HG03097 (cell line): ENCODE results near the gene MCM7.

ENCODE experiments used
- ATAC-seq: cut with Tn5 transposase; IDR thresholded peaks from one replicate; pipeline ENCODE4 v1.9.1; 2021; ENCODE audit not compliant: unreplicated experiment, low FRiP score

Gene MCM7

DNA sequence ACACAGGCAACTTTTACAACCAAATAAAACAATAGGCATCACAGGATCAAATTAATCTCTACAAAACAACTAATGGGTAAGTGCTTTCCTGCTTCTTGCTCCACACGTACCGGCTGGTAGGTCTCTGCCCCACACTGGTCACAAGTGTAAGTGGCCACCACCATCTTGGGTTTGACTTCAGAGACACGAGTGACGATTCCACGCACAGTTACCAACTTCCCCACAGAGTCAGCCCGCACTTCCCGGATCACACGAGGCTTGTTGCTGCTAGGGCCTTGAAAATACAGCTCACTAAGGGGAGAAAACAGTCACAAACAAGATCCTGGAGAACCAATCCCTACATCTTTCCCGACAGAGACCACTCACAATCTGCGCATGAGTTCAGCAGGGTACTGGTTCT, 2.3 kb downstream of the MCM7 start:
- no peak for ATAC-seq

DNA sequence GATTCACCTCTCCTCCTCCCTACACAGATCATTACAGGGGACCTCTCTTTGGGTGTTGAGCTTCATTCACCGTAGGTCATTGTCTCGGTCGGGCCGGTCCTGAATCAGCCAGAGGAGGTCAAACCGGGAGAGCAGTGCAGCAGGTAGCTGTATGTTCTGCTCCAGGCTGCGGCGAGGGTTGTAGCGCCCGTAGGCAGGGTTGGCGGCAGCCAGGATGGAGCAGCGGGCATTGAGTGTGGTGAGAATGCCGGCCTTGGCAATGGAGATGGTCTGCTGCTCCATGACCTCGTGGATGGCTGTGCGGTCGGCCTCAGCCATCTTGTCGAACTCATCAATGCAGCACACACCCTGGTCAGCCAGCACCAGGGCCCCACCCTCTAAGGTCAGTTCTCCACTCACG, 5.5 kb downstream of the MCM7 start:
- no peak for ATAC-seq

DNA sequence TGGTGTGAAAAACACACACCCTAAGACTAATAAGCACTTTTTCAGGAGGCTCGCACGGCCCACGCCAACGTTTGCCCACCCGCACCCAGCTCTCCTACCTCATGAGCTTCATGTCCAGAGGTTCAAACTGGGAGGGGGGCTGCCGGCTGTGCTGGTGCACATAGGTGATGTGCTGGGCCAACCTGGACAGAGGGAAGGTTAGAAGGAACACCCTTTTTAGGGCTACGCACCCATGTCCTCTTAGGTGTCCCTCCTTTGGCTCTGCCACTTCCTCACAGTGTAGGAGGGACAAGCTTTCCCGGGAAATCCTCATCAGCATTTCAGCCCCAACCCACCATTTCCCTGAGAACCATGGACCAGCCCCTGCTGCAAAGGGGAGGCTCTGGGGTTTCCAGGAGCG, 5.9 kb downstream of the MCM7 start:
- no peak for ATAC-seq

DNA sequence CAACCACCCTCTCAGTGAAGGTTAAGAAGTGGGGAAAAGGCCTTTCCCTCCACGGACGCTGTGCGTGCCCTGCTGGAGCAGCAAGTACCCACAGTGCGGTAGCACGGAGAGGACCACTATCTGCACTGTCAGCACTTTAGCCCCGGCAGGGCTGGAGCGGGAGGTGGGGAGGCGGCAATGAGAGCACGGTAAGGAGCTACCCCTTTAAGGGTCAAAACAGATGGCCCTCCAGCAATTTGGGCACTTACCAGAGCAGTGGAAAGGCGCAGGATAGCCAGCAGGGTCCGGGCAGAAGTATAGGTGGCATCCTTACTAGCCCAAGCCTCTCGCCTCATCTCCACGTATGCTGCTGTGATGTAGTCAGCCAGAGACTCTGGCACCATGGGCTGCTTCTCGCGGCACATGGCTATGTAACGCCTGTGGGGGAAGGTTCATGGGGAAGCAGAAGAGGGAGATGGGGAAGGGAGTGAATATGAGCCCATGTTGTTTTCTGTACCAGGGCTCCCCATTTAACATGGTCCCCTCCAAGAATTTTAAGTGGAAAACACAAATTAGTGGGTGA, 7.2 kb downstream of the MCM7 start:
- no peak for ATAC-seq

DNA sequence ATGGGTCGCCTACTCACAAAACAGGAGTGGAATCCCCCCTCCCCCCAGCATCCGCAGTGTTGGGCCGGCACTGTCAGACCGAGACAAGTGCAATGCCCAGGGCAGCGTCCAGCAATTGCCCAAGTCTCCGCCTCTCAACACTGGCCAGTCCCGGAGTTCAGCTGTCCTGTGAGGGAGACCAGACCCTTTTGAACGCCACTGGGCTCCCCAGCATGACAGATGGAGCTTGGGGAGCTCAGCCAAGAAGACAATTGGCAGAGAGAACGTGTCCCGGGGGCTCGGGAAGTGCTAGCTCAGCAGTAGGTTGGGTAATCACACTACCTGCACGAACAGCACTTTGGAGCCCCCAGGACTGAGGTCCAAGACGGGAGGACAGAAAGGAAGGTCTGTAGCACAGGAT, 7.7 kb downstream of the MCM7 start:
- ATAC-seq: no peak

DNA sequence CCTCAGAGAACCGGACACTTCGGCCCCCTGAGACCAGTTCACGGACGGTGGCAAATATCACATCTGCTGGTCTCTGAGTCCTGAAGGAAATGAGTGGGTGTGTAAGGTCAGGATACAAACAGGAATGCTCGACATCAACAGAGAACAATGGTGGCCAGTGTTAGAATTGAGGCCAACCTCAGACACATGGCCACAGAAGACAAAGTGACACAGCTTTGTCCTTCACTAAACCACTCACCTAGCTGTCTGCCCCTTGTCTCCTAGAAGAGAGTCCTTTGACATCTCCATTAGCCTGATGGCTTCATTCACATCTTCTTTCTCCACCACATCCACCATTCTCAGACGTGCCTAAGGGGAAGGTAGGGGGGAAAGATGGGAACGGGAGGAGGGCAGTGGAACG, 8.1 kb downstream of the MCM7 start:
- ATAC-seq: no peak

DNA sequence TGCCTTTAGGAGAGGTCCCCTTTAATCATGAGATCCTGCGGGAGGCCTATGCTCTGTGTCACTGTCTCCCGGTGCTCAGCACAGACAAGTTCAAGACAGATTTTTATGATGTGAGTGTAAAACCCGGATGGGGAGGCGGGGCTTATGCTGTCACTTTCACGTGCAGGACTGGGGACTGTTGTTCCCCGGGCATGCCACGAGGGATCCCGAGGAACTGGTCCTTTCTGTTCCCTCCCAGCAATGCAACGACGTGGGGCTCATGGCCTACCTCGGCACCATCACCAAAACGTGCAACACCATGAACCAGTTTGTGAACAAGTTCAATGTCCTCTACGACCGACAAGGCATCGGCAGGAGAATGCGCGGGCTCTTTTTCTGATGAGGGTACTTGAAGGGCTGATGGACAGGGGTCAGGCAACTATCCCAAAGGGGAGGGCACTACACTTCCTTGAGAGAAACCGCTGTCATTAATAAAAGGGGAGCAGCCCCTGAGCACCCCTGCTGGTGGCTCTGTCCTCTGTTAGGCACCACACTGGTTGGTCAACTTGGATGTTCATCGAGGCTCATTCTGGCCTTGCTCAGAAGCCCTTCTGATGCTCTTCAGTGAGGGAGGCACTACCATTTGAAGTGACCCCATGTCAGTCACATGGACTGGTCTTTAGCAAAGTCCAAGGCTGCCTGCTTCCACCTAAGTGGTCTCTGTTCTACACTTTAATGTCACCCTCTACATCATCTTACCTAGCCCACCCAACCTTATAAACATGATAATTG, 9.6 kb downstream of the MCM7 start:
- ATAC-seq: no peak

DNA sequence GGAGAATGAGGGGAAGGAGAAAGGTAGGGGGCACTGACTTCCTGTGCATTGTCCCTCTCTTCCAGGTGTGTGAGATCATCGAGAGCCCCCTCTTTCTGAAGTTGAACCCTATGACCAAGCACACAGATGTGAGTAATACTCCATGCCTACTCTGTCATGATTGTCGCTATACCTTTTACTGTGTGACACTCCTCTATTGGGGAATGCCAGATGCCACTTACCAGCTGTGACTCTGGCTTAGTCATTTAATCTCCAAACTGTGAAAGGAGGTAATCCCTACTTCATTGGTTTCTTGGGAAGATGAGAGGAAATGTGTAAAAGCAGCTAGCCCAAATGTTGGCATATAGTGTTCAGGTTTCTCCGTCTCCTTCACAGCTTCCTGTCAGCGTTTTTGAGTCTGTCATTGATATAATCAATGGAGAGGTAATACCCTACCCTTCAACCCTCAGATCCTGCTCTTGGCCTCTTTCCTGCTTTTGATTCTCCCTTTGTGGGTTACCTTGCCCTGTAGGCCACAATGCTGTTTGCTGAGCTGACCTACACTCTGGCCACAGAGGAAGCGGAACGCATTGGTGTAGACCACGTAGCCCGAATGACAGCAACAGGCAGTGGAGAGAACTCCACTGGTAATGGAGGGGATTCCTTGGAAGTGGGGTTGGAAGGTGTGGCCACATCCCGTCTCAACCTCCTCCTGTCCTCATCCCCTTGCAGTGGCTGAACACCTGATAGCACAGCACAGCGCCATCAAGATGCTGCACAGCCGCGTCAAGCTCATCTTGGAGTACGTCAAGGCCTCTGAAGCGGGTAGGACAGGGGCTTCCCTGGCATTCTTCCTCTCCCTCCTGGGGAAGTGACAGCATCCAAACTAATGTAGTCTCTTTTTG, 10.4 kb downstream of the MCM7 start:
- ATAC-seq: no peak

DNA sequence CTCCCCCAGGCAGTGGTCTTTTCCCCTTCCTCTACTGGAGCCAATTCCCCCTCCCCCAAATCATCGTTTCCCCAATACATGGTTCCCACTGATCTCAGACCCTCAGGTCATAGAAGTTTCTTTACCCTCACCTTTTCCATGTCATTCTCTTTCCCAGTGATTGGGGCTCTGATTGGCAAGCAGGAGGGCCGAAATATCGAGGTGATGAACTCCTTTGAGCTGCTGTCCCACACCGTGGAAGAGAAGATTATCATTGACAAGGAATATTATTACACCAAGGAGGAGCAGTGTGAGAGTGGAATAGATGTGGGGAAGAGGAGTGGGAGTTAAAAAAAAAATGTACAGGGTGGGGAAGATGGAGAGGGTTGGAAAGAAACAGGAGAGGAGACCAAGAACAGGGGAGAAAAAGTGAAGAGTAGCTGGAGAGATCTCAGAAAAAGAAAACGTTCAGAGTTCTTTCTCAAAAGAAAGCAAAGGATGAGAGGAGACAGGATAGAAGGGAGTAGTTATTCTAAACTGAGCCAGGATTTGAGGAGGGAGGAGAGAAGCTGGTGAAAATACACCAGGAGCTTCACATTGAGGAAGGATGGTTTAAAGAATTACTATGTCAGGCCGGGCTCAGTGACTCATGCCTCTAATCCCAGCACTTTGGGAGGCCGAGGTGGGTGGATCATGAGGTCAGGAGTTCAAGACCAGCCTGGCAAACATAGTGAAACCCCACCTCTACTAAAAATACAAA, 11.6 kb downstream of the MCM7 start:
- ATAC-seq: no peak

DNA sequence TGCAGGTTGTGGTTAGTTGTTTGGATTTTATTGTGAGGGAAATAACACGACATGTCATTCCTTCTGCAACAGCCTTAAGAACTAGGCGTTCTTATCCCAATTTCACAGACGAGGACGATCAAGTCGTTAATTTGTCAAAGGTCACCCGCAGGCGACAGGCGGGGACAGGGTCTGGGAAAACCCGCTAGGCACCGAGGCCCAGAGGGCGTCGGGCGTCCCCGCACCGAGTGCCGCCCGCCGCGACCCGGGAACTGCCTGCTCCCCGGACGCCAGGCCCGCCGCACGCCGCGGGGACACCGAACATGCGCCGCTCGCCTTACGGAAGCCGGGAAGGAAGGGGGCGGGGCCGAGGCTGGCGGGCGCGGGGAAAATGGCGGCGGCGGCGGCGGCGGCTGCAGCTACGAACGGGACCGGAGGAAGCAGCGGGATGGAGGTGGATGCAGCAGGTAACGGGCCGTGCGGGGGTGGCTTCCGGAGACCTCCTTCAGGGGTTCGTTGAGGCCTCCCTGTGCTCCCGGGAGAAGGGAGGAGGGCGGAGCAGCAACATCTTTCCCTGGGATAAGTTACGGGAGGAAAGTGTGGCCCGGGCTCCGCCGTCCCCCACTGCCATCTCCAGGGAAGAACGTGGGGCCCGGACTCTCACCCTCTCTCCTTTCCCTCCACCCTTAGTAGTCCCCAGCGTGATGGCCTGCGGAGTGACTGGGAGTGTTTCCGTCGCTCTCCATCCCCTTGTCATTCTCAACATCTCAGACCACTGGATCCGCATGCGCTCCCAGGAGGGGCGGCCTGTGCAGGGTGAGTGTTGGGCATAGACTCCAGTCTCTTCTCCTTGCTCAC, 12.4 kb downstream of the MCM7 start, which contains the start of gene COPS6:
Gene COPS6 (plus strand): TSS at position 349 of the 837 bp plus-strand sequence. CDS start 22 bp downstream, at position 371.
- no peak for ATAC-seq

DNA sequence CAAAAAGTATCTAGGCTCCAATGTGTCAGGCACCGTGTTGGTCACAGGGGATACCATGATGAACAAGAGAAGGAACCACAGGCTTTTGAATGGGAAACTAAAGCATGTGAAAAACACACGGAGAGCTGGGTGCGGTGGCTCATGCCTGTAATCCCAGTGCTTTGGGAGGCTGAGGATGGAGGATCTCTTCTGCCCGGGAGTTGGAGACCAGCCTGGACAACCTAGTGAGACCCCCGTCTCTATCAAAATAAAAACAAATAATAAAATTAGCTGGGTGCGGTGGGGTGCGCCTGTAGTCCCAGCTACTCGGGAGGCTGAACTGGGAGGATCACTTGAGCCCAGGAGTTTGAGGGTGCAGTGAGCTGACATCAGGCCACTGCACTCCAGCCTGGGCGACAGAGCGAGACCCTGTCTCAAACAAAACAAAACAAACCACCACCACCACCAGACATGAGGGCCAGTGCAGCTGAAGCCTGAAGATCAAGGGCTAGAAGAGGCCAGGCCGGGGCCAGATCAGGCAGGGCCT, 13.0 kb downstream of the MCM7 start:
- ATAC-seq: no peak

DNA sequence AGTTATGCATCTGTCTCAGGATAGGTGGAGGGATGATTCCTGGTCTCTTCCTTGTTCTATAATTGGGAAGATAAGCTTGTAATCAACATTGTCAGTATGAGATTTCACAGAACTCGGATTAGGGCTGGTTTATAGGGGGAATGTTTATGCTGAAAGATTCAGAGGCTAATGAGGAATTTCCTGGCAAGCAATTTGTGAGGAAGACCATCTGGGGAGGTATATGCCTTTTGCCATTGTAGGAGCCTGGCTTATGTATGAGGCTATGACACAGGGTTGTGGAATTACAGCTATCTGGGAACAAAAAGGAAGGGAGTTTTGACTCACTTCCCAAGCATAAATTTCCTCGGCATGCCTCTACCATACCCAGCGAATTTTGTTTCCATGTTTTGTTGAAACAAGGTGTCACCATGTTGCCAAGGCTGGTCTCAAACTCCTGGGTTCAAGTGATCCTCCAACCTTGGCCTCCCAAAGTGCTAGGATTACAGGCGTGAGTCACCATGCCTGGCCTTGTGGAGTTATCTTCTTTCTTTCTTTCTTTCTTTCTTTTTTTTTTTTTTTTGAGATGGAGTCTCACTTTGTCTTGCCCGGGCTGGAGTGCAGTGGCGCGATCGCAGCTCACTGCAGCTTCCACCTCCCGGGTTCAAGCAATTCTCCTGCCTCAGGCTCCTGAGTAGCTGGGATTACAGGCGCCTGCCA, 14.0 kb downstream of the MCM7 start:
- ATAC-seq: no peak

DNA sequence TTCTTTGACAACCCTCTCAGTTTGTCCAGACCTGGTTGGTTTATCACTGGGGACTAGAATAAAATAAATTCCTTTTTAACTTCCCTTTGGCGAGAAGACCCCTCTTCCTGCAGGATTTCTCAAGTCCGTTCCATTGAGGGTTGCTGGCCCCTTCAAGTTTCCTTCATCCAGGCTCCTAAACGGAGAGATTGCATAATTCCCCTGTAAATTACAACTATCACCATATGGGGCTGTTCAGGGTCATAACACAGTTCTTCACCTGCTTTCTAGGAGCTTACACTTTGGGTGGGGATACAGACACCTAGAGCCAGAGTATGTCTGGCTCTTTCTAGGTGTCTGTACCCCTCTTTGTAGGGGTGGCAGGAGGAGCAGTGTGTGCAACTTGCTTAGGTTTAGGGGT, 15.7 kb downstream of the MCM7 start:
- no peak for ATAC-seq

DNA sequence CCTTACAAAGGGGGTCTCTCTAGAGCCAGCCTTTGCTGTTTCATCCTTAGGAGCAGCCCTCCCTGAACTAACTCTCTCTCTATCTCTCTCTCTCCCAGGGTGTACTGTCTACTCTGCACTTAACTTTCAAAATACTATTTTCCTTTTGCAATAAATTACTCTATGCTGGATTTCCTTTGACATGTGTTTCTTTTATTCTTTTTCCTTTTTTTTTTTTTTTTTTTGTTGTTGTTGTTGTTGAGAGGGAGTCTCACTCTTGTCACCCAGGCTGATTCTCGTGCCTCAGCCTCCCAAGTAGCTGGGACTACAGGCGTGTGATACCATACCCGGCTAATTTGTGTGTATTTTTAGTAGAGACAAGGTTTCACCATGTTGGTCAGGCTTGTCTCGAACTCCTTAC, 18.2 kb downstream of the MCM7 start:
- no peak for ATAC-seq

DNA sequence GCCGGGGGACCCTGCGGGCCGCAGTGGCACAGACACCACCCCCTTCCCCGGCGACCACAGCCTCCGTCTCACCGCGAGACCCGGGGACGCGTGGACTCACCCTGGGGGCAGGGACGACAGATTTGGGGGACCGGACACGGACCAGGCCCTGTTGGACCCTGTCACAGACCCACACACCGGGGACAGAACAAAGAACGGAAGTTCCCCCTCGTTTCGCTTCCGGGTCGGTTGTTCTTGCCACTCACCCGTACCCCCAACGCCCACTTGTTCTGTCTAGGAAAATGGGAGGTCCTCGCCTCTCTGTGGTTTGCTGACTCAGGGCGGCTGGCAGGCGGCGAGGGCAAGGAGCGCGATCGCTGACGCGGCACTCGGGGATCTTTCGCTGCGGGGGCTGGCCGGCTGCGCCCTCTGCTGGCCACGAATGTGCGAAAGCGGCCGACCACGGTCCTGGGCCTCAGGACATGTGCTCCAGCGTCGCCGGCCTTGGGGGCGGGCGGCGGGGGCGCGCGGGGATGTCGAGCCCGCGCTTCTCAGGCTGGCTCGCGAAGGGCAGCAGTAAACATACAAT, 19.6 kb downstream of the MCM7 start, which contains the start of gene ZNF3:
Gene ZNF3 (minus strand): TSS at position 189 of the 568 bp plus-strand sequence. CDS start 4,366 bp downstream, outside the sequence.
- ATAC-seq: peak; percentile 82

DNA sequence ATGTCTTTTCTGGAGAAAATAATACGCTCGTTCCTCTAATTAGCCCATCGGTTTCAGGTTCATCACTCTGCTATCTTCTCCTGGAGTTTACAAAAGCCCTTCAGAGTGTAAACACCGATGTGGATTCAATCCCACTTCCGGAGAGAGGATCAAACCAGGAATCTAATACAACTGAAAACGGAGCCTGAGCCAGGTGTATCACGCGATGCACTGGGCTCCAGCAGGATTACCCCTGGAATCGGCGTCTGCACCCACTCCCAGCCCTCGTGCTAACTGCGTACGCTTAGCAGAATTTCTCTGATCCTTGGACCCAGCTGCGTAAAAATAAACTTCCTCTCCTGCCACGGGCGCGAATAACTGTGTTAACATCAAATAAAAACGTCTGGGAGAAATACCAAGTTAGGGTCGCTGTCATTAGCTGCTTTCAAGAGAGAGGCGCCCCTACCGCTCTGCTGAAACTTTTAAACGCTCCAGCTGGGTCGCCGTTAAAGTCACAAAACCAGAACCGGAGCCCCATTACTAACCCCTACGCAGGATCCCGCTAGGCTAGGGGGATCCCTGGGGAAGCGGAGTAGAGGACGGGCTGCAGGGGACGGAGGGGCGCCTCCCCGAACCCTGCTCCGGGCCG, 20.2 kb downstream of the MCM7 start:
- no peak for ATAC-seq

DNA sequence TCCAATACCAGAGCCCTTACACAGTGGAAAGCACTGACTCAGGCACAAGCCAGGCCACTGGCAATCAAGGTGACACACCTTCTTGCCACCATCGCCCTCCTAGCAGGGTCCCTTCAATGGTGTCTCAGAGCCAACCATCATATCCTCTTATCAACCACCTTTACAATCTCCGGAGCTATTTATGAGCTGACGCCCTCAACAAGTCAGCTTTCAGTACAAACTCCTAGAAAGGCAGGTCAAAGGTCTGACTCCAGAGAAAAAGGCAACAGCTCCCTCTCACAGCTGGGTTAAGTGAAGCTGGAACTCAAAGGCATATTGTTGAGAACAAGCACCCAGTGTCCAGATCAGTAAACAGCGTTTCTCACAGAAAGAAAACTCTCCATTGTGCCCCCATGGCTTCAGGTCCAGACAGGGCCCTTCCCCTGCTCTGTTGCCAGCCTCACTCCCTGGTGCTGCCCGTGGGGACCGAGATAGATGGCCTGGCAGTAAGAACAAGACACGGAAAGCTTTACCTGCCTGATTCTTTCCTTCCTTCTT, 22.1 kb downstream of the MCM7 start:
- no peak for ATAC-seq

DNA sequence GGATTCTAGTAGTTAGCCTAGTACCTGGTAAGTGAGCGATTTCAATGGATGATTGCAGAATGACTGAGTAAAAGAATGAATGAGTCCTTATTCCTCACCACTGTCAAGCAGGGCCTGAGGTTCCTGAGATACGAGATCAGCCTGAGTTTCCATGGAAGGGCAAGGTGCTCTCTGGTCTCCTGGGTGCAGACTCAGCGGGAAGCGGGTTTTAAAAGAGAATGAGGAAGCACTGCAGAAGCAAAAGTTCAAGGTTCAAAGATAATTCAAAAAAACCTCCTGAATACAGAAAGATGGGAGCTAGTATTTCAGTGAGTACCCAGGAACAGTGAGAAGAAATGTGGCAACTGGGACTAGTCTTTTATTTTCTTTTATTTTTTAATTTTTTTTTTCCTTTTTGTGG, 24.0 kb downstream of the MCM7 start:
- no peak for ATAC-seq
